Ascending aorta (tissue), 2 donors: ENCODE measurements around the gene SHISAL1. TPM values are rescaled to one million over a fixed set of nuclear protein-coding genes. Genes with fewer than 3 reads are reported as not detected.

Experiments
- DNase-seq, 2 donors: peaks; one replicate each; pipeline ENCODE4 v3.0.0-alpha.2; 2019; ENCODE audit warnings: low spot score in 2 of 2
- H3K27ac ChIP-seq, 2 donors: fragments of 200-600 bp; sonication (generic); one replicate each; pipeline ENCODE4 v1.5.1; 2016 to 2017; ENCODE audit warnings: mild to moderate bottlenecking in 1 of 2
- H3K27me3 ChIP-seq: fragments of 200-600 bp; sonication (generic); one replicate; pipeline ENCODE4 v1.5.1; 2017
- H3K36me3 ChIP-seq, 2 donors: fragments of 200-600 bp; sonication (generic); one replicate each; pipeline ENCODE4 v1.5.1; 2016
- H3K4me1 ChIP-seq, 2 donors: fragments of 200-600 bp; sonication (generic); one replicate each; pipeline ENCODE4 v1.5.1; 2016 to 2017; ENCODE audit warnings: mild to moderate bottlenecking in 1 of 2
- H3K4me3 ChIP-seq, 2 donors: fragments of 200-600 bp; sonication (generic); one replicate each; pipeline ENCODE4 v1.5.1; 2016 to 2017; ENCODE audit warnings: mild to moderate bottlenecking in 1 of 2
- H3K9me3 ChIP-seq, 2 donors: fragments of 200-600 bp; sonication (generic); one replicate each; pipeline ENCODE4 v1.5.1; 2016
- intact Hi-C: fragments of 100-400 bp; cut with DNase I; formaldehyde crosslinking; loops from one replicate; pipeline ENCODE4 v1.15.1; 2023
- total RNA-seq: library from RNA; depleted of rRNA; stranded (reverse); fragments of >200 nt; gene quantifications from one replicate; pipeline ENCODE4 v1.1.0, GENCODE V29; 2016
- TF ChIP-seq, protein P1 (sequence below), 3 experiments: fragments of 200-600 bp in 2 of 3; fragments of 450-650 bp in 1 of 3; sonication (generic) in 2 of 3; IDR thresholded peaks; one replicate each; pipeline ENCODE4 v1.5.1; 2016 to 2019; ENCODE audit warnings: antibody characterized with exemption in 3 of 3, mild to moderate bottlenecking in 1 of 3, moderate library complexity in 1 of 3

Gene SHISAL1
- total RNA-seq, 1 donor from 2014 or later = 1.6 TPM

DNA sequence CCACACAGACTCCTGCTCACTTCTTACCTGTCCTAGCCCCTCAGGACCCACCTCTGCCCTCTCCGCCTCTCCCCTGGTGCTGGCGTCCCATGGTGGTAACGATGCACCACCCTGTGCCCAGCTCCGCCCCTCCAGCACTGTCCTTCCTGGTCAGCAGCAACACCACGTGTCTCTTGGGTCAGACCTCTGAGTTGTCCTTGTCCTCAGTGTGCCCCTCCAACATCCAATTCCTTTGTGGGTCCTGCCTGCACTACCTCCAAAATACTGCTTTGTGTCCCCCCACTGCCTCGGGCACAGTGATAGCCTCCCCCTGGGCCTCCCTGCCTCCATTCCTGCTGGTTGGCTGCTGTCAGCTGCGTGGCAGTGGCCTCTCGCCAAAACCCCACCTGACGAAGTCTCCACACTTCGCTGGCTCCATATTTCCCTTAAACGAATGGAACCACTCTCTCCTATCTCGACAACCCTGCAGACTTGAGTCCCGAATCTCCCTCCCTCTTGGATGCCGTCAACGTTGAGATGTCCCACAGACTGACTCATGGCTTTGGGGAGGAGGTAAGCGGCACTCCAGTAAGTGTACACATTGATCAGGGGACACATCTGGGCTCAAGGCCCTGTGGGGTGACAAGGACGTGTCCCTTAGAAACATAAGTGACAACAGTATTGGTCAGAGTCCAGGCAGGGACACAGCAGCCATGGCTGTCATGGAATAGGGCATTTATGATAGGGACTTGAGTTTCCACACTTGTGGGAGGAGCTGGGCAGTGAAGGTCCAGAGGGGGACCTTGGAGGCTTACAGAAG is 42.8 kb downstream of the SHISAL1 start:
- no peak overlapping the region for H3K4me3 ChIP-seq
- no peak for DNase-seq
- H3K27me3 ChIP-seq = no peaks in the 10 kb centered on the region
- TF ChIP-seq, protein P1, sequence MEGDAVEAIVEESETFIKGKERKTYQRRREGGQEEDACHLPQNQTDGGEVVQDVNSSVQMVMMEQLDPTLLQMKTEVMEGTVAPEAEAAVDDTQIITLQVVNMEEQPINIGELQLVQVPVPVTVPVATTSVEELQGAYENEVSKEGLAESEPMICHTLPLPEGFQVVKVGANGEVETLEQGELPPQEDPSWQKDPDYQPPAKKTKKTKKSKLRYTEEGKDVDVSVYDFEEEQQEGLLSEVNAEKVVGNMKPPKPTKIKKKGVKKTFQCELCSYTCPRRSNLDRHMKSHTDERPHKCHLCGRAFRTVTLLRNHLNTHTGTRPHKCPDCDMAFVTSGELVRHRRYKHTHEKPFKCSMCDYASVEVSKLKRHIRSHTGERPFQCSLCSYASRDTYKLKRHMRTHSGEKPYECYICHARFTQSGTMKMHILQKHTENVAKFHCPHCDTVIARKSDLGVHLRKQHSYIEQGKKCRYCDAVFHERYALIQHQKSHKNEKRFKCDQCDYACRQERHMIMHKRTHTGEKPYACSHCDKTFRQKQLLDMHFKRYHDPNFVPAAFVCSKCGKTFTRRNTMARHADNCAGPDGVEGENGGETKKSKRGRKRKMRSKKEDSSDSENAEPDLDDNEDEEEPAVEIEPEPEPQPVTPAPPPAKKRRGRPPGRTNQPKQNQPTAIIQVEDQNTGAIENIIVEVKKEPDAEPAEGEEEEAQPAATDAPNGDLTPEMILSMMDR (IDR thresholded peaks at IDR 0.05) = no peak
- no peaks in the 10 kb centered on the region for H3K4me1 ChIP-seq
- H3K36me3 ChIP-seq = no peaks in the 10 kb centered on the region
- intact Hi-C loops = no loop called here
- H3K9me3 ChIP-seq = no peaks in the 10 kb centered on the region
- no peak overlapping the region for H3K27ac ChIP-seq

DNA sequence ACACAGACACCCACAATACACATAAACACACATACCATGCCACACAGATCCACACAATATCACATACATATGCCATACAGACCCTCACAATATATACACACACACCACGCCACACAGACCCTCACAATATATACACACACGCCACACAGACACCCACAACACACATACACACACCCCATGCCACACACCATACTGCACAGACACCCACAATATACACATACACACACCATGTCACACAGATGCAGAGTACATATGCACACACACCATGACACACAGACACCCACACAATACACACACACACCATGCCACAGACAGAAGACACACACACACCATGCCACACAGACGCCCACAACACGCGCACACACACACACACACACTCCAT is 43.6 kb downstream of the SHISAL1 start:
- intact Hi-C loops = no loop called here
- no peaks in the 10 kb centered on the region for H3K27me3 ChIP-seq
- H3K36me3 ChIP-seq = no peaks in the 10 kb centered on the region
- H3K4me3 ChIP-seq = no peak overlapping the region
- DNase-seq = no peak
- H3K4me1 ChIP-seq = no peaks in the 10 kb centered on the region
- TF ChIP-seq, protein P1 (IDR thresholded peaks at IDR 0.05) = no peak
- H3K27ac ChIP-seq = no peak overlapping the region
- H3K9me3 ChIP-seq = no peaks in the 10 kb centered on the region

DNA sequence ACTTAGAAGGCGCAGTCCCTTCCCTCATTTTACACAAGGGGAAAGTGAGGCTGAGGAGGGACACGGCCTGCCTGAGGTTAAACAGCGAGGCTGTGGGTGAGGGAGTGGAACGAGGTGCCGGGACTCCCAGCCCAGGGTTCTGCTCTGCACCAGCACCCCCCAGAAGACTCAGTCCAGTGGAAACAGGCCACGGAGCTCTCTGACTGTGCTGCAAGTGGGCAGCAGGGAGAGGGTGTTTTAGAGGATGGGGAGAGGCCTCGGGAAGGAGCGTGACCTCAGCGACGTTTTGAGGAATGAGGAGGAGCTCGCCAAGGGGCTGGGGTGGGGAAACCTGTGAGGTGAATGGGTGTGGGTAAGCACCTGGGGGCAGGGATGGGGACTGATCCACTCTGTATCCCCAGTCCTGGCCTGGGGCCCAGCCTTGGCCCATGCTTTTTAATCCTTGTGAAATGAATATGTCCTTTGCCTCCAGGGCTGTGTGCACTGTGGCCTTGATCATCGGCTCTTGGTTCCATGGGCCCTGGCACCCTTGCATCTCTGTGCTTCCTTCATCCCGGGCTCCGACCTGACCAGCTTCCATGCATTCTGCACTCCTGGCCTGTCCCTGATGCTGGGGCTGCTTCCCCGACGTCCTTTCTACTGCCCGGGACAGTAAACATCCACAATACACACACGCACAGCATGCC is 44.2 kb downstream of the SHISAL1 start:
- Histone ChIP-seq H3K4me1 (no peaks in the 10 kb centered on the region), H3K4me3 (no peak overlapping the region), H3K27ac (no peak overlapping the region), H3K36me3 (no peaks in the 10 kb centered on the region), H3K9me3 (no peaks in the 10 kb centered on the region), H3K27me3 (no peaks in the 10 kb centered on the region)
- TF ChIP-seq, protein P1 (IDR thresholded peaks at IDR 0.05) = no peak
- intact Hi-C loops = no loop called here
- no peak for DNase-seq

DNA sequence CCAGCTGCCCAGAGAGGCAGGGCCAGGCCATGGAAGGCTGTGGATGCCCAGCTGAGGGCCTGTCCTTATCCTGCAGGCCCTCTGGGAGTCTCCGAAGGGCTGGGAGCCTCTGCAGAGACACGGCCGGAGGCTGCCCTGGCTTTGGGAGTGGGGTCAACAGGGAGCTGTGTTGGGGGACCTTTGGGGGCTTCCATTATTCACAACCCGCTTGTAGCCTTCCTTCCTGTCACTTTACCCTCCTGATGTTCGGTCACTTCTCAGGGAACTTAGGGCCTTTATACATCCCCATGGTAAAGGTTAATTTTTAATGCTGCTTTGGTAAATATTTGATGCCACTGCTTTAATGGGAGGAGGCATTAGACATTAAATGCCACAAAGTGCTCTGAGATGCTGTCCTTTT is 44.9 kb downstream of the SHISAL1 start:
- no peak overlapping the region for H3K27ac ChIP-seq
- no peak overlapping the region for H3K4me3 ChIP-seq
- TF ChIP-seq, protein P1 (IDR thresholded peaks at IDR 0.05) = no peak
- no peaks in the 10 kb centered on the region for H3K36me3 ChIP-seq
- H3K27me3 ChIP-seq = no peaks in the 10 kb centered on the region
- no peak for DNase-seq
- no peaks in the 10 kb centered on the region for H3K9me3 ChIP-seq
- intact Hi-C loops = no loop called here
- no peaks in the 10 kb centered on the region for H3K4me1 ChIP-seq

DNA sequence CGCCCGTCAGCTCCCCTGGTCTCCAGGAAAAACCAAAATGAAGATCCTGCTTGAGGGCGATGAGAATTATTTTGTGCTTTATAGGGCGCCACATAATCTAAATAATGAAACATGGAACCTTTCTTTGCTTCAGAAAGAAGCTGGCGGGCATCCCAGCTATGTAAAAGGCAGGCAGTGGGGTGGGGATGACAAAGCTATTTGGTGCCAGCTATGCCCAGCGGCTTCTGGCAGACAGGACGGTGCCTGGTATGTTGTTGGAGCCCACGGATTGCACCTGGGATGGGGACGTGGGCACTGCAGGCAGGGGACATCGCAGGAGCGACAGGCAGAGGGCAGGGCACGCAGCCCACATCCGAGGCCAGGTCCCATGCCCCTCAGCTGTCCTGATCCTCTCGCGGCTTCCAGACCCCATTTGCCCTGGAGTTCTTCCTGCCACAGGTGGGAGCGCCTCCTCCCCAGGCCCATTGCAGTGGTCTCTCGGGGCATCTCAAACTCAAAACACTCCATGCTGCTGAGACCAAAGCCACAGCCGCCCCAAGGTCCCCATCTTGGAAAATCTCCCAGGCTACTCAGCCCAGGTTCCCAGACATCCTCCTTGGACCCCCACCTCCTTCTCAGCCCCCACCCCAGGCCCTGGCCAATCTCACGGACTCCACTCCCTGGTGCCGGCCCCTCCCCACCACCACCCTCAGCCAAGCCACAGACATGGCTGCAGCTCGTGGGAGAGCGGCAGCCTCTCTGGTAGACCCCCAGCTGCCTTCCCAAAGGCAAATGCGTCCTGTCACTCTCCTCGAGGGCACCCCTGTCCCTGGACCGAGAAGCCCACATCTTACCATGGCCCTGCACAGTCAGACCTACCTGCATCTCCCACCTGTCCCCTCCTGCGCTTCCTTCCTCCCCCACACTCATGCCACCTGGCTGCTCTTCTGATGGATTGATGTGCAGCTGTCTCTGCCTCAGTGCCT is 45.7 kb downstream of the SHISAL1 start:
- H3K4me1 ChIP-seq = no peaks in the 10 kb centered on the region
- intact Hi-C loops = no loop called here
- H3K4me3 ChIP-seq = no peak overlapping the region
- no peaks in the 10 kb centered on the region for H3K27me3 ChIP-seq
- TF ChIP-seq, protein P1 (IDR thresholded peaks at IDR 0.05) = no peak
- no peaks in the 10 kb centered on the region for H3K9me3 ChIP-seq
- no peak overlapping the region for H3K27ac ChIP-seq
- no peaks in the 10 kb centered on the region for H3K36me3 ChIP-seq
- no peak for DNase-seq
